Activated B cell treated with CpG ODN at 0.5 μM for 24 hours (primary cell): ENCODE results near the gene KPNA2. TPM values are rescaled to one million over a fixed set of nuclear protein-coding genes. Genes with fewer than 3 reads are reported as not detected.
A peak's percentile ranks its signal among the peaks of the same experiment; 100 is the strongest.
"Not testable (repeated sequence)": the region's sequence is repeated elsewhere in the genome, so short reads cannot be mapped to it uniquely, and the experiment has no call there.

Experiments used
- ATAC-seq: fragments of 200-7000 bp; cut with Tn5 transposase; one replicate; pipeline ENCODE4 v1.10.0; 2021; ENCODE audit warnings: low read depth, mild to moderate bottlenecking, moderate library complexity
- CTCF ChIA-PET: fragments of 350-600 bp; sonication (Branson Sonifier 250); formaldehyde crosslinking; loops from one replicate; lab custom pipeline; 2021; ENCODE audit warnings: antibody characterized with exemption; lab: Charles Lee
- POLR2A ChIA-PET: fragments of 350-600 bp; sonication (Branson Sonifier 250); formaldehyde crosslinking; loops from one replicate; lab custom pipeline; 2021; ENCODE audit warnings: antibody characterized with exemption; lab: Charles Lee
- DNase-seq: peaks from one replicate; pipeline ENCODE4 v3.0.0; 2022
- H3K27ac Mint-ChIP-seq: one replicate; pipeline ENCODE4 v1.8.0; 2020; ENCODE audit warnings: mixed read lengths
- H3K27me3 Mint-ChIP-seq: one replicate; pipeline ENCODE4 v1.8.0; 2021; ENCODE audit warnings: mixed read lengths
- H3K36me3 Mint-ChIP-seq: one replicate; pipeline ENCODE4 v1.8.0; 2021; ENCODE audit warnings: low read depth, mixed read lengths
- H3K4me1 Mint-ChIP-seq: one replicate; pipeline ENCODE4 v1.8.0; 2021; ENCODE audit warnings: mixed read lengths
- H3K4me3 Mint-ChIP-seq: one replicate; pipeline ENCODE4 v1.8.0; 2020; ENCODE audit warnings: mild to moderate bottlenecking, mixed read lengths
- H3K9me3 Mint-ChIP-seq: one replicate; pipeline ENCODE4 v1.8.0; 2020; ENCODE audit warnings: mixed read lengths
- intact Hi-C: fragments of 100-400 bp; cut with micrococcal nuclease; formaldehyde crosslinking; loops from one replicate; pipeline ENCODE4 v1.15.1; 2024
- total RNA-seq: library from RNA; stranded (reverse); gene quantifications from 2 replicates; pipeline ENCODE4 v1.2.3, GENCODE V29; 2022
- TF ChIP-seq, protein P1 (sequence below): fragments of 200-600 bp; IDR thresholded peaks from one replicate; pipeline ENCODE4 v1.8.0; 2022; ENCODE audit warnings: antibody characterized with exemption, mild to moderate bottlenecking

The KPNA2 gene
- total RNA-seq, 1 donor from 2014 or later = 49.9 TPM

DNA sequence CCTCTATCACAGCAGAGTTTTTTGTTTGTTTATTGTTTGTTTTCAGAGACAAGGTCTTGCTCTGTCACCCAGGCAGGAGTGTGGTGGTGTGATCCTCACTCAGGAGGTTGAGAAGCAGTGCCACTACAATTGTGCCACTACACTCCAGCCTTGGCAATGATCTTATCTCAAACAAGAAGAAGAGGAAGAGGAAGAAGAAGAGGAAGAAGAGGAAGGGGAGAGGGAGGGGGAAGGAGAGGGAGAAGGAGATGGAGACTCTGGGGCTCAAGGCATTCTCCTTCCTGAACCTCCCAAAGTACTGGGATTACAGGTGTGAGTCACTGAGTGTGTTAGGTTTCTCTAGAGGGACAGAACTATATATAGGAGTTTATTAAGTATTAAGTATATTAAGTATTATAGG lies 22.1 kb upstream of the KPNA2 start:
- H3K4me1 Mint-ChIP-seq = peaks cover 5% of the 10 kb centered on the region
- ChIA-PET POLR2A (no interaction called here), CTCF (no interaction called here)
- no peak for DNase-seq
- H3K27ac Mint-ChIP-seq = no peak overlapping the region
- H3K9me3 Mint-ChIP-seq = no peaks in the 10 kb centered on the region
- H3K27me3 Mint-ChIP-seq = peaks cover 5% of the 10 kb centered on the region
- intact Hi-C loops = no loop called here
- TF ChIP-seq, protein P1, sequence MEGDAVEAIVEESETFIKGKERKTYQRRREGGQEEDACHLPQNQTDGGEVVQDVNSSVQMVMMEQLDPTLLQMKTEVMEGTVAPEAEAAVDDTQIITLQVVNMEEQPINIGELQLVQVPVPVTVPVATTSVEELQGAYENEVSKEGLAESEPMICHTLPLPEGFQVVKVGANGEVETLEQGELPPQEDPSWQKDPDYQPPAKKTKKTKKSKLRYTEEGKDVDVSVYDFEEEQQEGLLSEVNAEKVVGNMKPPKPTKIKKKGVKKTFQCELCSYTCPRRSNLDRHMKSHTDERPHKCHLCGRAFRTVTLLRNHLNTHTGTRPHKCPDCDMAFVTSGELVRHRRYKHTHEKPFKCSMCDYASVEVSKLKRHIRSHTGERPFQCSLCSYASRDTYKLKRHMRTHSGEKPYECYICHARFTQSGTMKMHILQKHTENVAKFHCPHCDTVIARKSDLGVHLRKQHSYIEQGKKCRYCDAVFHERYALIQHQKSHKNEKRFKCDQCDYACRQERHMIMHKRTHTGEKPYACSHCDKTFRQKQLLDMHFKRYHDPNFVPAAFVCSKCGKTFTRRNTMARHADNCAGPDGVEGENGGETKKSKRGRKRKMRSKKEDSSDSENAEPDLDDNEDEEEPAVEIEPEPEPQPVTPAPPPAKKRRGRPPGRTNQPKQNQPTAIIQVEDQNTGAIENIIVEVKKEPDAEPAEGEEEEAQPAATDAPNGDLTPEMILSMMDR = no peak
- ATAC-seq = no peak
- no peak overlapping the region for H3K4me3 Mint-ChIP-seq
- no peaks in the 10 kb centered on the region for H3K36me3 Mint-ChIP-seq

DNA sequence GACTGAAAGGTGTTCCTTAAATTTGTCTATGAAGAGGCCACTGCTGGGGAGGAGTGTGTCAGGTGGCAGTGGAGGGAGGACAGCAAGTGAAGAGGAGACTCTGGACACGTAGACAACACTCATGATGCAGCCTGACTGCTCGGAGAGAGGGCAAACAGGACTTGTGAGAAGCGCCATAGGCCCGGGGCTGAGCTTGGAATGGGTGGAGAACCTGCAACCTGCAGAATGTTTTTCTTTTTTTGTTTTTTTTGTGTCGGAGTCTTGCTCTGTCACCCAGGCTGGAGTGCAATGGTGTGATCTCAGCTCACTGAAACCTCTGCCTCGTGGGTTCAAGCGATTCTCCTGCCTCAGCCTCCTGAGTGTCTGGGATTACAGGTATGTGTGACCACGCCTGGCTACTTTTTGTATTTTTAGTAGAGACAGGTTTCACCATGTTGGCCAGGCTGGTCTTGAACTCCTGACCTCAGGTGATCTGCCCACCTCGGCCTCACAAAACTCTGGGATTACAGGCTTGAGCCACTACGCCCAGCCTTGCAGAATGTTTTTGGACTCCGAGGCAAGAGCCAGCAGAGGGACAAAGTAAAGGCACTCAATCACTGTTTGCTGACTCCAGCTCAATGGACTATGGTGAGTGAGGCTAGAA lies 20.3 kb upstream of the KPNA2 start:
- DNase-seq (no peak), ATAC-seq (no peak)
- ChIA-PET CTCF (no interaction called here), POLR2A (interaction anchor here (0.6 kb wide), 1 partner anchor 731 kb away, joined by 6 read pairs; no protein-coding TSS in a partner anchor)
- peaks cover 4% of the 10 kb centered on the region for H3K36me3 Mint-ChIP-seq
- H3K27me3 Mint-ChIP-seq = peaks cover 5% of the 10 kb centered on the region
- H3K9me3 Mint-ChIP-seq = no peaks in the 10 kb centered on the region
- H3K4me1 Mint-ChIP-seq = peaks cover 13% of the 10 kb centered on the region
- intact Hi-C loops = no loop called here
- no peak overlapping the region for H3K4me3 Mint-ChIP-seq
- H3K27ac Mint-ChIP-seq = no peak overlapping the region
- TF ChIP-seq, protein P1 = no peak

DNA sequence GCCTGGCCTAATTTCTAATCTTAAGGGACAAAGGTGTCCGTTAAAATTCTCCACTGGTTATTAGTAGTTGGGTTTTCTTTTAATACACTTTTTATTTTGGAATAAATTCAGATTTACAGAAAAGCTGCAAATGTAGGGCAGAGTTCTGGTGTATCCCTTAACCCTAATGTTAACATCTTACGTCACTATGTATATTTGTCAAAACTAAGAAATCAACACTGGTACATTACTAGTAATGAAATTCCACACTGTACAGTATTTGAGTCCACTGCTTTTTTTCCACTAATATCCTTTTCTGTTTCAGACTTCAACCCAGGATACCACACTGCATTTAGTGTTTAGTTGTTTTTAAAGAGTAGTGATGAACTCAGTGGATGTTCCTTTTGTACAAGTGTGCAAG lies 18.7 kb upstream of the KPNA2 start:
- DNase-seq (no peak), ATAC-seq (no peak)
- TF ChIP-seq, protein P1 = no peak
- Mint-ChIP-seq H3K27me3 (peaks cover 2% of the 10 kb centered on the region), H3K9me3 (no peaks in the 10 kb centered on the region), H3K27ac (no peak overlapping the region), H3K4me3 (no peak overlapping the region), H3K36me3 (peaks cover 4% of the 10 kb centered on the region), H3K4me1 (peaks cover 14% of the 10 kb centered on the region)
- intact Hi-C loops = no loop called here
- ChIA-PET CTCF (no interaction called here), POLR2A (interaction anchor here (0.7 kb wide), 1 partner anchor 32 kb away, joined by 4 read pairs; no protein-coding TSS in a partner anchor)

DNA sequence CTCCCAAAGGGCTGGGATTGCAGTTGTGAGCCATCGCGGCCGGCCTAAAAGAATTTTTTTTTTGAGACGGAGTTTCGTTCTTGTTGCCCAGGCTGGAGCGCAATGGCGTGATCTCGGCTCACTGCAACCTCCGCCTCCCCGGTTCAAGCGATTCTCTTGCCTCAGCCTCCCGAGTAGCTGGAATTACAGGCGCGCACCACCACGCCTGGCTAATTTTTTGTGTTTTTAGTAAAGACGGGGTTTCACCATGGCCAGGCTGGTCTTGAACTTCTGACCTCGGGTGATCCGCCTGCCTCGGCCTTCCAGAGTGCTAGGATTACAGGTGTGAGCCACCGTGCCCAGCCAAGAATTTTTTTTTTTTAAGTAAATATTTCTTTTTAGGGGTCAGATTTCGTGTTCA lies 17.0 kb upstream of the KPNA2 start:
- H3K36me3 Mint-ChIP-seq, intact Hi-C loops, H3K27ac Mint-ChIP-seq, DNase-seq, H3K27me3 Mint-ChIP-seq, H3K9me3 Mint-ChIP-seq, CTCF ChIA-PET, POLR2A ChIA-PET, ATAC-seq, H3K4me3 Mint-ChIP-seq: not testable (repeated sequence)
- peaks cover 14% of the 10 kb centered on the region for H3K4me1 Mint-ChIP-seq

DNA sequence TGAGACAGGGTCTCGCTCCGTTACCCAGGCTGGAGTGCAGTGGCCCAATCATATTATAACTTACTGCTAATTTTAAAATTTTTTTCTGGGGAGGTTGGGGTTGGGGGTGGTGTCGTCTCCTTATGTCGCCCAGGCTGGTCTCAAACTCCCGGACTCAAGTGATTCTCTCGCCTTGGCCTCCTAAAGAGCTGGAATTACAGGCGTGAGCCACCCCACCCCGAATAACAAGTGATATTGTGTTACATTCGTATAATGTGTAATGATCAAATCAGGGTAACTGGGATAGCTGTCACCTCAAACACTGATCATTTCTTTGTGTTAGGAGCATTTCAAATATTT lies 16.2 kb upstream of the KPNA2 start:
- peaks cover 14% of the 10 kb centered on the region for H3K4me1 Mint-ChIP-seq
- DNase-seq (no peak), ATAC-seq (no peak)
- ChIA-PET POLR2A (interaction anchor here (0.5 to 2.0 kb wide), 8 partner anchors 17 to 437 kb away, joined by 3 to 19 read pairs (median 4); partner anchors contain the start of genes C17orf58 and KPNA2), CTCF (interaction anchor here (1.2 to 1.8 kb wide), 2 partner anchors 9 to 17 kb away, joined by 5 to 7 read pairs; partner anchors contain the start of gene KPNA2)
- H3K9me3 Mint-ChIP-seq = no peaks in the 10 kb centered on the region
- H3K36me3 Mint-ChIP-seq = peaks cover 4% of the 10 kb centered on the region
- TF ChIP-seq, protein P1 = no peak
- peaks cover 2% of the 10 kb centered on the region for H3K27me3 Mint-ChIP-seq
- peak overlapping the region; percentile 90 for H3K4me3 Mint-ChIP-seq
- intact Hi-C loops = loop anchor here (1.0 kb wide), 1 partner anchor 438 kb away; the partner anchor contains the start of gene WIPI1
- H3K27ac Mint-ChIP-seq = peak overlapping the region; percentile 90
